SK-N-SH (cell line): ENCODE results near the gene ELAC2. TPM values are rescaled to one million over a fixed set of nuclear protein-coding genes. Genes with fewer than 3 reads are reported as not detected.

Experiments
- CTCF ChIA-PET: fragments of 300-600, 350-600 bp; formaldehyde crosslinking; extraction: SDS; loops from one replicate; lab custom pipeline; 2021; lab: Yijun Ruan, JAX
- POLR2A ChIA-PET: fragments of 350-600 bp; sonication (Branson Sonifier 250); formaldehyde crosslinking; extraction: SDS; loops from one replicate; lab custom pipeline; 2020; ENCODE audit warnings: antibody characterized with exemption, inconsistent platforms; lab: Yijun Ruan, JAX
- DNase-seq: peaks from one replicate; pipeline ENCODE4 v3.0.0; 2012
- H2AFZ ChIP-seq: fragments of 200-600 bp; sonication (generic); 2 replicates; pipeline ENCODE4 v1.8.1; 2016; ENCODE audit warnings: antibody characterized with exemption, mild to moderate bottlenecking, low read depth
- H3F3A ChIP-seq: fragments of 200-600 bp; sonication (generic); replicated peaks from 2 replicates; pipeline ENCODE3; 2016; ENCODE audit warnings: antibody characterized with exemption, mild to moderate bottlenecking; ENCODE audit not compliant: insufficient read depth
- H3K27ac ChIP-seq, 2 experiments: fragments of 200-500 bp in 1 of 2; fragments of 200-600 bp in 1 of 2; sonication (Bioruptor generic) in 1 of 2; sonication (generic), shearing (Covaris generic) in 1 of 2; 2 replicates each; pipeline versions ENCODE4 v1.5.1 to v1.6.1; 2014 to 2016; ENCODE audit warnings: low read depth in 2 of 2, inconsistent platforms in 1 of 2, low read length in 1 of 2, mild to moderate bottlenecking in 1 of 2, mixed read lengths in 1 of 2
- H3K27me3 ChIP-seq: fragments of 200-600 bp; sonication (generic), shearing (Covaris generic); 2 replicates; pipeline ENCODE4 v1.6.1; 2016; ENCODE audit warnings: mixed run types; ENCODE audit not compliant: insufficient read depth
- H3K36me3 ChIP-seq, 2 experiments: fragments of 200-500 bp in 1 of 2; fragments of 200-600 bp in 1 of 2; sonication (Bioruptor generic) in 1 of 2; sonication (generic) in 1 of 2; replicated peaks in 1 of 2; 2 replicates each; pipeline versions ENCODE3 to v1.5.1; 2014 to 2016; ENCODE audit warnings: low read length in 1 of 2, mild to moderate bottlenecking in 1 of 2; ENCODE audit not compliant: insufficient read depth in 2 of 2, control insufficient read depth in 1 of 2
- H3K4me1 ChIP-seq, 2 experiments: fragments of 200-500 bp in 1 of 2; fragments of 200-600 bp in 1 of 2; sonication (Bioruptor generic) in 1 of 2; sonication (generic), shearing (Covaris generic) in 1 of 2; 2 replicates each; pipeline versions ENCODE4 v1.5.1 to v1.6.1; 2014 to 2016; ENCODE audit warnings: low read depth in 1 of 2, low read length in 1 of 2, mixed run types in 1 of 2; ENCODE audit not compliant: insufficient read depth in 2 of 2, control insufficient read depth in 1 of 2
- H3K4me2 ChIP-seq: fragments of 200-600 bp; sonication (generic), shearing (Covaris generic); 2 replicates; pipeline ENCODE4 v1.6.1; 2017; ENCODE audit warnings: mixed run types
- H3K4me3 ChIP-seq, 2 experiments: fragments of 200-500 bp in 1 of 2; fragments of 200-600 bp in 1 of 2; sonication (Bioruptor generic) in 1 of 2; sonication (generic), shearing (Covaris generic) in 1 of 2; 2 replicates each; pipeline versions ENCODE4 v1.5.1 to v1.8.1; 2014 to 2016; ENCODE audit warnings: low read depth in 2 of 2, inconsistent platforms in 1 of 2, low read length in 1 of 2, mild to moderate bottlenecking in 1 of 2, mixed read lengths in 1 of 2, moderate library complexity in 1 of 2
- H3K79me2 ChIP-seq: fragments of 200-600 bp; sonication (generic); 2 replicates; pipeline ENCODE4 v1.8.1; 2017; ENCODE audit warnings: mild to moderate bottlenecking; ENCODE audit not compliant: insufficient read depth
- H3K9ac ChIP-seq: fragments of 200-600 bp; sonication (generic); 2 replicates; pipeline ENCODE4 v1.6.1; 2017; ENCODE audit warnings: mixed run types
- H3K9me2 ChIP-seq: fragments of 200-600 bp; sonication (generic); 2 replicates; pipeline ENCODE4 v1.6.1; 2017; ENCODE audit warnings: mixed run types
- H3K9me3 ChIP-seq: fragments of 200-600 bp; sonication (generic); 2 replicates; pipeline ENCODE4 v1.6.1; 2017; ENCODE audit warnings: mixed run types, mild to moderate bottlenecking, moderate library complexity
- H4K20me1 ChIP-seq: fragments of 200-600 bp; sonication (generic); 2 replicates; pipeline ENCODE4 v1.6.1; 2017; ENCODE audit warnings: mild to moderate bottlenecking, mixed run types; ENCODE audit not compliant: insufficient read depth
- CHD2 ChIP-seq: fragments of 150-350 bp; IDR thresholded peaks from 2 replicates; pipeline ENCODE4 v1.6.1; 2018; ENCODE audit warnings: low read length; ENCODE audit not compliant: partially characterized antibody
- GABPA ChIP-seq: IDR thresholded peaks from 2 replicates; pipeline ENCODE4 v1.4.0; 2012; ENCODE audit warnings: low read depth, mild to moderate bottlenecking
- MXI1 ChIP-seq: IDR thresholded peaks from 2 replicates; pipeline ENCODE4 v1.6.1; 2012; ENCODE audit warnings: mild to moderate bottlenecking, low read depth, low read length, improper control_type of control experiment
- NFIC ChIP-seq: IDR thresholded peaks from 2 replicates; pipeline ENCODE4 v1.4.0; 2012; ENCODE audit warnings: borderline replicate concordance
- PBX3 ChIP-seq: IDR thresholded peaks from 2 replicates; pipeline ENCODE4; 2012
- RCOR1 ChIP-seq: fragments of 150-350 bp; IDR thresholded peaks from 2 replicates; pipeline ENCODE4 v1.6.1; 2017; ENCODE audit warnings: antibody characterized with exemption, low read length
- TAF1 ChIP-seq: IDR thresholded peaks from 2 replicates; pipeline ENCODE4 v1.6.1; 2012; ENCODE audit warnings: low read depth, mild to moderate bottlenecking, low read length, moderate library complexity, borderline replicate concordance
- TCF12 ChIP-seq: IDR thresholded peaks from 2 replicates; pipeline ENCODE4 v1.4.0; 2012
- USF1 ChIP-seq: IDR thresholded peaks from 2 replicates; pipeline ENCODE4 v1.4.0; 2012; ENCODE audit warnings: low read depth, borderline replicate concordance
- USF2 ChIP-seq: fragments of 150-350 bp; IDR thresholded peaks from 2 replicates; pipeline ENCODE4 v1.6.1; 2017; ENCODE audit warnings: antibody characterized with exemption, low read length, low read depth, borderline replicate concordance
- YY1 ChIP-seq: IDR thresholded peaks from 2 replicates; pipeline ENCODE4 v1.4.0; 2012; ENCODE audit warnings: low read depth, mild to moderate bottlenecking
- WGBS: methylation state at CpG from one replicate; pipeline ENCODE4 v1.1.6; 2017; ENCODE audit warnings: low lambda C conversion rate; 5-methylcytosine and 5-hydroxymethylcytosine counted together
- polyA plus RNA-seq, 3 experiments: library from polyadenylated mRNA; depleted of rRNA; stranded (reverse); fragments of >200 nt; gene quantifications; 2 replicates each; pipeline ENCODE4 v1.2.3, GENCODE V29; 2012
- TF ChIP-seq, protein P1 (sequence below): IDR thresholded peaks from 2 replicates; pipeline ENCODE4 v1.4.0; 2012; ENCODE audit warnings: low read depth, borderline replicate concordance

Gene ELAC2
- polyA plus RNA-seq, 1 of the 3 experiments (the other 2 are of a cell fraction) = 77.6 TPM

DNA sequence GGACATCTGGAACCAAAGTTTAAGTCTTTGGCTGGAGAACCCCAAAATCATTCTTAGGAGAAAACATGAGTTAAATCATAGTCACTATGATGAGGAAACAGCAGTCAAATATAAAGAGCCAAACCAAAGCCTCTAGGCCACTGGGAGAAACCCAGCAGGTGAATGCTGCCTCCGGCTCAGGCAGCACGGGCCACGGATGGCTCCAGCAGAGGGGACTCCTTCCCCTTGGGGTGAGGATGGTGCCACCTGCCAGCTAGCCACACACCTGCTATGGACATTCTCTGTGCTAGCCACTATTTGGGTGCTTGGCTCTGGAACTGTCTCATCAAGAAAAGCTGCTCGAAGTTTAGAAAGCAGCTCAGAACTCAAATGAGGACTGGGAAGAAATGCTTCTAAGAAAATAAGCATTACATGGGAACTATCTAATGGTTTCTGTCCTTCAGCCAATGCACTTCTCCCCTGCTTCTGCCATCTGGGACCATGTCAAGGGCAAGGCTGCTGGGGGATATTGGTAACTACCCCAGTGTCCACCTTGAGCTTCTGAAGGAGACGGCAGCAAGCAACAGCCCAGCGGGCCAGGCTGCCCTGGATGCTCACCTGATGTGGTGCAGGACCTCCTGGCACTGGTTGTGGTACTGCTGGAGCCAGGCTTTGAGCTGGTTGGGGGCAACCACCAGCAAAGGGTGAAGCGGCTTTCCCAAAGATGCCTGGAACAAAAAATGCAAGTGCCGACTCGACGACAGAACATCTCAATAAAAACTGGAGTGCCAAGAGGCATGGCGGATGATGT is 22.5 kb downstream of the ELAC2 start:
- Histone ChIP-seq H3K36me3 (peaks cover 11 to 92% of the 10 kb centered on the region in 2 experiments), H3K9ac (no peak overlapping the region), H4K20me1 (no peaks in the 10 kb centered on the region), H3K4me3 (no peak overlapping the region), H3K27me3 (no peaks in the 10 kb centered on the region), H3K9me2 (no peaks in the 10 kb centered on the region), H3K4me2 (no peak overlapping the region), H3F3A (no peaks in the 10 kb centered on the region), H3K79me2 (no peaks in the 10 kb centered on the region), H3K27ac (no peak overlapping the region), H3K4me1 (no peaks in the 10 kb centered on the region), H2AFZ (no peak overlapping the region), H3K9me3 (no peaks in the 10 kb centered on the region)
- ChIA-PET CTCF (interaction anchor here (0.6 to 1.0 kb wide), 2 partner anchors 8 to 29 kb away, joined by 3 read pairs; no protein-coding TSS in a partner anchor), POLR2A (no interaction called here)
- no peak for DNase-seq
- TF ChIP-seq TAF1 = no peak
- no peak for TF ChIP-seq TCF12
- TF ChIP-seq PBX3 = no peak
- no peak for TF ChIP-seq CHD2
- TF ChIP-seq, protein P1, sequence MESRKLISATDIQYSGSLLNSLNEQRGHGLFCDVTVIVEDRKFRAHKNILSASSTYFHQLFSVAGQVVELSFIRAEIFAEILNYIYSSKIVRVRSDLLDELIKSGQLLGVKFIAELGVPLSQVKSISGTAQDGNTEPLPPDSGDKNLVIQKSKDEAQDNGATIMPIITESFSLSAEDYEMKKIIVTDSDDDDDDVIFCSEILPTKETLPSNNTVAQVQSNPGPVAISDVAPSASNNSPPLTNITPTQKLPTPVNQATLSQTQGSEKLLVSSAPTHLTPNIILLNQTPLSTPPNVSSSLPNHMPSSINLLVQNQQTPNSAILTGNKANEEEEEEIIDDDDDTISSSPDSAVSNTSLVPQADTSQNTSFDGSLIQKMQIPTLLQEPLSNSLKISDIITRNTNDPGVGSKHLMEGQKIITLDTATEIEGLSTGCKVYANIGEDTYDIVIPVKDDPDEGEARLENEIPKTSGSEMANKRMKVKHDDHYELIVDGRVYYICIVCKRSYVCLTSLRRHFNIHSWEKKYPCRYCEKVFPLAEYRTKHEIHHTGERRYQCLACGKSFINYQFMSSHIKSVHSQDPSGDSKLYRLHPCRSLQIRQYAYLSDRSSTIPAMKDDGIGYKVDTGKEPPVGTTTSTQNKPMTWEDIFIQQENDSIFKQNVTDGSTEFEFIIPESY = no peak
- TF ChIP-seq USF1 = no peak
- no peak for TF ChIP-seq USF2
- TF ChIP-seq MXI1 = no peak
- no peak for TF ChIP-seq RCOR1
- TF ChIP-seq NFIC = no peak
- TF ChIP-seq GABPA = no peak
- no peak for TF ChIP-seq YY1
- WGBS = 95% methylated on average over 9 of the region's 11 CpGs
